WTC11 (cell line): Measurements from ENCODE around the gene CACHD1.

ENCODE experiments used
- ATF3 ChIP-seq: sonication (generic); formaldehyde crosslinking; conservative IDR thresholded peaks from 2 replicates; pipeline ENCODE4 v1.8.1; 2022; ENCODE audit warnings: mild to moderate bottlenecking, missing genetic modification reagents
- CTCF ChIP-seq: fragments of 200-600 bp; IDR thresholded peaks from 2 replicates; pipeline ENCODE4 v1.8.0; 2022; ENCODE audit warnings: antibody characterized with exemption
- PREB ChIP-seq: sonication (generic); formaldehyde crosslinking; IDR thresholded peaks from 2 replicates; pipeline ENCODE4 v1.8.1; 2022; ENCODE audit warnings: mild to moderate bottlenecking, missing genetic modification reagents, moderate library complexity, borderline replicate concordance
- SP1 ChIP-seq: sonication (generic); formaldehyde crosslinking; conservative IDR thresholded peaks from 2 replicates; pipeline ENCODE4 v1.8.1; 2022; ENCODE audit warnings: missing genetic modification reagents
- ZNF317 ChIP-seq: sonication (generic); formaldehyde crosslinking; IDR thresholded peaks from 2 replicates; pipeline ENCODE4 v1.8.1; 2023; ENCODE audit warnings: low read depth, mild to moderate bottlenecking, moderate library complexity, missing genetic modification reagents, borderline replicate concordance
- TF ChIP-seq, protein P1 (sequence below): sonication (generic); formaldehyde crosslinking; IDR thresholded peaks from 2 replicates; pipeline ENCODE4 v1.8.1; 2023; ENCODE audit warnings: mild to moderate bottlenecking, missing genetic modification reagents, borderline replicate concordance
- TF ChIP-seq, protein P2 (sequence below): sonication (generic); formaldehyde crosslinking; IDR thresholded peaks from 2 replicates; pipeline ENCODE4 v1.8.1; 2023; ENCODE audit warnings: mild to moderate bottlenecking, missing genetic modification reagents, moderate library complexity

DNA sequence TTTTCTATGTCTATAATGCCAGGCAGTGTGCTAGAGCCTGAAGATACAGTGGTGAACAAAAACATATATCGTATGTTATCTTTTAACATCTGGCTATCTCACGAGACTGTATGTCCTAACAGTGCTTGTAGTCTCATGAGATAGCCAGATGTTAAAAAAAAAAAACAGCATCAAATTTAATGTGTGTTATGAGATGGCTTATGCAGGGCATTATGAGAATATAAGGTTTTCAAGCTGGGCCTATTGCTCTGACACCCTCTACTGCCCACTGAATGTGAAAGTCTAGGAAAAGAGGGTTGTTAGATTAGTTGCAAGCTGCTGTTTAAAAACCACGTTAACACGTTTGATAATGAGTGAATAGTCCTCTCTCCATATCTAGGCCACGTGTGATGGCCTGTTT lies 109.8 kb downstream of the CACHD1 start:
- TF ChIP-seq ZNF317 (CRISPR knock-in tag) (no peak), PREB (no peak), CTCF (no peak), SP1 (CRISPR knock-in tag) (no peak), ATF3 (CRISPR knock-in tag) (no peak)
- TF ChIP-seq, protein P1, sequence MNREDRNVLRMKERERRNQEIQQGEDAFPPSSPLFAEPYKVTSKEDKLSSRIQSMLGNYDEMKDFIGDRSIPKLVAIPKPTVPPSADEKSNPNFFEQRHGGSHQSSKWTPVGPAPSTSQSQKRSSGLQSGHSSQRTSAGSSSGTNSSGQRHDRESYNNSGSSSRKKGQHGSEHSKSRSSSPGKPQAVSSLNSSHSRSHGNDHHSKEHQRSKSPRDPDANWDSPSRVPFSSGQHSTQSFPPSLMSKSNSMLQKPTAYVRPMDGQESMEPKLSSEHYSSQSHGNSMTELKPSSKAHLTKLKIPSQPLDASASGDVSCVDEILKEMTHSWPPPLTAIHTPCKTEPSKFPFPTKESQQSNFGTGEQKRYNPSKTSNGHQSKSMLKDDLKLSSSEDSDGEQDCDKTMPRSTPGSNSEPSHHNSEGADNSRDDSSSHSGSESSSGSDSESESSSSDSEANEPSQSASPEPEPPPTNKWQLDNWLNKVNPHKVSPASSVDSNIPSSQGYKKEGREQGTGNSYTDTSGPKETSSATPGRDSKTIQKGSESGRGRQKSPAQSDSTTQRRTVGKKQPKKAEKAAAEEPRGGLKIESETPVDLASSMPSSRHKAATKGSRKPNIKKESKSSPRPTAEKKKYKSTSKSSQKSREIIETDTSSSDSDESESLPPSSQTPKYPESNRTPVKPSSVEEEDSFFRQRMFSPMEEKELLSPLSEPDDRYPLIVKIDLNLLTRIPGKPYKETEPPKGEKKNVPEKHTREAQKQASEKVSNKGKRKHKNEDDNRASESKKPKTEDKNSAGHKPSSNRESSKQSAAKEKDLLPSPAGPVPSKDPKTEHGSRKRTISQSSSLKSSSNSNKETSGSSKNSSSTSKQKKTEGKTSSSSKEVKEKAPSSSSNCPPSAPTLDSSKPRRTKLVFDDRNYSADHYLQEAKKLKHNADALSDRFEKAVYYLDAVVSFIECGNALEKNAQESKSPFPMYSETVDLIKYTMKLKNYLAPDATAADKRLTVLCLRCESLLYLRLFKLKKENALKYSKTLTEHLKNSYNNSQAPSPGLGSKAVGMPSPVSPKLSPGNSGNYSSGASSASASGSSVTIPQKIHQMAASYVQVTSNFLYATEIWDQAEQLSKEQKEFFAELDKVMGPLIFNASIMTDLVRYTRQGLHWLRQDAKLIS (CRISPR knock-in tag): no peak
- TF ChIP-seq, protein P2, sequence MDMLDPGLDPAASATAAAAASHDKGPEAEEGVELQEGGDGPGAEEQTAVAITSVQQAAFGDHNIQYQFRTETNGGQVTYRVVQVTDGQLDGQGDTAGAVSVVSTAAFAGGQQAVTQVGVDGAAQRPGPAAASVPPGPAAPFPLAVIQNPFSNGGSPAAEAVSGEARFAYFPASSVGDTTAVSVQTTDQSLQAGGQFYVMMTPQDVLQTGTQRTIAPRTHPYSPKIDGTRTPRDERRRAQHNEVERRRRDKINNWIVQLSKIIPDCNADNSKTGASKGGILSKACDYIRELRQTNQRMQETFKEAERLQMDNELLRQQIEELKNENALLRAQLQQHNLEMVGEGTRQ (CRISPR knock-in tag): no peak
